NOMO-1 (cell line): Measurements from ENCODE around the gene TYK2.

Experiments used
- DNase-seq, 2 experiments: peaks; one replicate each; lab custom pipeline; 2025; ENCODE audit not compliant: unreplicated experiment in 2 of 2; lab: John Stamatoyannopoulos, UW

The TYK2 gene

DNA sequence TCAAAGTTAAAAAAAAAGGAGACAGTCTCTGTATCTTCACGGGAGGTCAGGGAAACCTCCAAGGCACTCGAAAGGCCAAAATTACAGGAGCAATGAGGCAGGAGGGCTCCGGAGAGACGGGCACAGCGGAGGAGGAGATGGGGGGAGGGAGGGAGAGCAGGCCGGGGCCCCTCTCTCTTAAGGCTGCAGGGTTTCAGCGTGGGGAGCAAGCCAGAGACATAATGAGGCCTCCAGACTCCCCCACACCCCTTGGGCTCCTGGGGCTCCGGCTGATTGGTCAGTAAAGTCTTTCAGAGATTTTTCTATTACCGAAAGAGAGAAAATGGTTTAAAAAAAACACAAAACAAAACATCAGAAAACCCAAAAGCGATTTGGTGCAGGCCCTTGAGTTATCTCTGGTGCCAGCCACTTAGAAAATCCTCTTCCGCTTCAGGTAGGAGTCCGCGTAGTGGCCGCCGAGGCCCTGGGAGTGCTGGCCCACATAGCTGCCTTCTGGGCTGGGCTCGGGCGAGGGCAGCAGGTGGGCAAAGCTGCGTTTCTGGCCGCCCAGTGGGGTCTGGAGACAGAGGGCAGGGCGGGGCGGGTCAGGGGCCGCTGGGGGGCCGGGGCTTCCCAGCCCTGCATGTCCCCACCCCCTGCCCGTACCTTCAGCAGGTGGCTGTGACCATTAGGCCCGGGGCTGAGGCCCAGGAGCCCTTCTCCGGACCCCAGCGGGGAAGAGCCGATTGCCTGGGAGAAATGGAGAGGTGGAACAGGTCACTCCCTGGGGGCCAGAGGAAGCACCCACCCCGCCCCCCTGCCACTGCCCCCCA, 63.1 kb downstream of the TYK2 start:
- no peak for DNase-seq

GRCh38 chr19:10316229-10317044, 63.9 kb downstream of the TYK2 start:
- no peak for DNase-seq

DNA sequence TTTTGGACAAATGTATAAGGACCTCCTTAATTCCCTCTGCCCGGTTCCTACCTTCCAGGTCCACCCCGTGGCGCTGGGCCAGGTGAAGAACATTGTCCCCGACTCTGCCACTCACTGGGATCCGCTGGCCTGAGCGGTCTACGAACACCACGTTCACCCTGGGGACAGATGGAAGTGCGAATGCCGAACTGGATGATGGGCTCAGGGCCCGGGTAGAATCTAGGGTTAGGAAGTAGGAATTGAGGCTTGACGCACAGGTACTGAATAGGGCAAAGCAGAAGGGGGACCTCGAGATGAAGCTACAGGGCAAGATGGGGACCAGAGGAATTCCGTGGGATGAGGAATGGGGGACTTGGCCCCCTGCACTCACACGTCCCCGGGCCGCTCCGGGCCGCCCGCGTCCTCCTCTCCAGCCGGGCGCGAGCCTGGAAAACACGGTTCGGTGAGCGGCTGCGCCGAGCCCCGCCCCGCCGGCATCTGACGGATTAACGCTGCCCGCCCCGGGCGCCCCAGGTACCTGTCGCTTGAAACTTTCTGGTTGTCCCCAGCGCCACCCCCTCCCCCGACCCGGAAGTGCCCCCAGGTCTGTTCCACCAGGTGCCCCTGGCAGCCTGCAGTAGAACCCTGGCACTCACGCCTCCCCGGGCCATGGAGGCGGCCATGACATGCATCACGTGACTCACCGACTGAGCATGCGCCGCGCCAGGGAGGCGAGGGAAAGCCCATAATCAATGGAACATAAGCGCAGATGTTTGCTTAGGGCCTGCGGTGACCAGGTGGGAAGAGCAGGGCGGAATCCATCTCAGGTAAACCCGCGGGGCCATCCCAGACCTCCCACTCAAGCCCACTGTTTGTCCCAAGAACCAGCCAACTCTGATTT, 64.8 kb downstream of the TYK2 start, which contains the start of gene FDX2:
Gene FDX2, minus strand, starts transcription at position 681 of the 880 bp plus-strand sequence. Its CDS starts 19 bp downstream, at position 662.
- peak; percentile 51 to 65 for DNase-seq

- no peak for DNase-seq
Observed at GRCh38 chr19:10309423-10309822, 70.9 kb downstream of the TYK2 start, which contains the start of gene ZGLP1. TSS of gene ZGLP1 (minus strand) at chr19:10309815.

- no peak for DNase-seq
Observed at GRCh38 chr19:10306327-10306726, 74.0 kb downstream of the TYK2 start.

DNA sequence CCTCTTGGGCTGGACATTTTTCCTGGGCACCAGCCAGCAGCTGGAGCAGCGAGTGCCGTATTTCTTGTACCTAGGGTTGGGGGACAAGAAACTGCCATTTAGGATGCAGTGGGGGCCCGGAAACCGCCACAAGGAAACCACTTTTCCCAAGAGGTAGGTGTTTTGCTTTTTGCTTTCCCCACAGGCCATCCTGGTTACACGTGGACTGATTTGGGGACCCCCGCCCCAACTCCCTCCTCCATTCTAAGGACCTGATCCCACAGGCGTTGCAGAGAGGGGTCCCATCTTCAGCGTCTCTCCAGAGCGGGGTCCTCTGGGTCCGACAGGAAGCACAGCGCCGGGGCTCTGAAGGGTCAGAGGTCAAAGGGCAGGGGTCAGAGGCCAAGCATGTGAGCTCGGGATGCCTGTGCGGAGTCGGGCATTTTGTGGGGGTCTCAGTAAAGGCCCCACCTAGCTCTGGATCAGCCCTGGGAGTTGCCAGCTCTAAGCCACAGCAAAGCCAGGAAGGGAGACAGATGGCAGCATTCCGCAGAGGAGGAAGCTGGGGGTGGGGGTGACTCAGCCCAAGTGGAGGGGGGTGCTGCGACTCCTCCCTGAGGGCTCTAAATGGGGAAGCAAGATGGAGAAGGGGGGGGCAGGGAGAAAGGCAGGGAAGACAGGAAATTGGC, 75.1 kb downstream of the TYK2 start:
- peak; percentile 25 to 59 for DNase-seq
